ENCODE measurements around the gene PITPNM3.

DNA sequence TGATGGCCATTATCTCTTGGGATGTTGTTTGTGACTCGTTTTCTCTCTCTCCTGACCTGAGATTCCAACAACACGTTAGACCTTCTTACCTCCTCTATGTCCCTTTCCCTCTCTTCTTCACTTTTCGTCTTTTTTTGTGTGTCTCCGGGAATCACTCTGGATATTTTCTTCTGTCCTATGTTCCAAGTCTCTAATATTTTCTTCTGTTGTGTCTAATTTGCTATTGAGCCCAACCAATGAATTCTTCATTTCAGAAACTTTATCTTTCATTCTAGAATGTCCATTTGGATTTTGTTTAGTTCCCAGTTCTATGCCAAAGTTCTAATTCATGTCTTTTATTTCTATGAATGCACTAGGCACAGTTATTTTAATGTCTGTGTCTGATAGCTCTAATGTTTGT lies 27.1 kb upstream of the PITPNM3 start:
- TF ChIP-seq, protein P1, sequence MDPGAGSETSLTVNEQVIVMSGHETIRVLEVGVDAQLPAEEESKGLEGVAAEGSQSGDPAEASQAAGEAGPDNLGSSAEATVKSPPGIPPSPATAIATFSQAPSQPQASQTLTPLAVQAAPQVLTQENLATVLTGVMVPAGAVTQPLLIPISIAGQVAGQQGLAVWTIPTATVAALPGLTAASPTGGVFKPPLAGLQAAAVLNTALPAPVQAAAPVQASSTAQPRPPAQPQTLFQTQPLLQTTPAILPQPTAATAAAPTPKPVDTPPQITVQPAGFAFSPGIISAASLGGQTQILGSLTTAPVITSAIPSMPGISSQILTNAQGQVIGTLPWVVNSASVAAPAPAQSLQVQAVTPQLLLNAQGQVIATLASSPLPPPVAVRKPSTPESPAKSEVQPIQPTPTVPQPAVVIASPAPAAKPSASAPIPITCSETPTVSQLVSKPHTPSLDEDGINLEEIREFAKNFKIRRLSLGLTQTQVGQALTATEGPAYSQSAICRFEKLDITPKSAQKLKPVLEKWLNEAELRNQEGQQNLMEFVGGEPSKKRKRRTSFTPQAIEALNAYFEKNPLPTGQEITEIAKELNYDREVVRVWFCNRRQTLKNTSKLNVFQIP (CRISPR knock-in tag; IDR thresholded peaks at IDR 0.05; ENCODE audit: borderline replicate concordance, low read depth), result no peak
- no peak for TF ChIP-seq TOX (CRISPR knock-in tag; IDR thresholded peaks at IDR 0.05; ENCODE audit: borderline replicate concordance)

All from SK-N-SH treated with all-trans-retinoic acid at 6 μM for 48 hours (cell line).